Caco-2 (cell line): Measurements from ENCODE around the gene RASAL3. TPM values are rescaled to one million over a fixed set of nuclear protein-coding genes. Genes with fewer than 3 reads are reported as not detected.

ENCODE experiments used
- BruUV-seq: library from RNA; stranded (reverse); fragments of 400-500 nt; replicated peaks from 2 replicates; lab custom pipeline; 2021; lab: Mats Ljungman, UMichigan
- CTCF ChIA-PET: fragments of 300-600 bp; sonication (Branson Sonifier 250); formaldehyde crosslinking; loops from one replicate; lab custom pipeline; 2022; ENCODE audit warnings: antibody characterized with exemption; lab: Charles Lee
- POLR2A ChIA-PET: fragments of 300-600 bp; sonication (Branson Sonifier 250); formaldehyde crosslinking; loops from one replicate; lab custom pipeline; 2022; ENCODE audit warnings: antibody characterized with exemption; lab: Charles Lee
- DNase-seq, 2 experiments: peaks; one replicate each; pipeline versions ENCODE4 v3.0.0 to v3.0.0-alpha.2; 2020 to 2022
- H3K27me3 ChIP-seq: replicated peaks from 2 replicates; pipeline ENCODE4 v1.6.0; 2011; ENCODE audit warnings: low read length; ENCODE audit not compliant: control insufficient read depth, insufficient read depth
- H3K36me3 ChIP-seq: 2 replicates; pipeline ENCODE4 v1.5.1; 2011; ENCODE audit warnings: low read length; ENCODE audit not compliant: control insufficient read depth, insufficient read depth
- H3K4me1 ChIP-seq: fragments of 250-450 bp; sonication (Bioruptor Pico); 2 replicates; pipeline ENCODE4 v1.5.1; 2020; ENCODE audit warnings: mild to moderate bottlenecking
- H3K4me3 ChIP-seq: 2 replicates; pipeline ENCODE4 v1.5.1; 2011; ENCODE audit warnings: low read depth, mild to moderate bottlenecking, control low read depth, low read length
- H3K9me3 ChIP-seq: fragments of 250-450 bp; sonication (Bioruptor Pico); 2 replicates; pipeline ENCODE4 v1.5.1; 2020; ENCODE audit warnings: mild to moderate bottlenecking, moderate library complexity
- H3K27ac Mint-ChIP-seq: one replicate; pipeline ENCODE4 v1.8.0; 2022; ENCODE audit warnings: mixed read lengths; ENCODE audit not compliant: unreplicated experiment
- H3K27me3 Mint-ChIP-seq: one replicate; pipeline ENCODE4 v1.8.0; 2022; ENCODE audit warnings: mixed read lengths; ENCODE audit not compliant: insufficient read depth, unreplicated experiment
- H3K36me3 Mint-ChIP-seq: one replicate; pipeline ENCODE4 v1.8.0; 2022; ENCODE audit warnings: mild to moderate bottlenecking, mixed read lengths; ENCODE audit not compliant: insufficient read depth, unreplicated experiment
- H3K4me1 Mint-ChIP-seq: one replicate; pipeline ENCODE4 v1.8.0; 2022; ENCODE audit warnings: low read depth, mixed read lengths; ENCODE audit not compliant: unreplicated experiment
- H3K4me3 Mint-ChIP-seq: one replicate; pipeline ENCODE4 v1.8.0; 2022; ENCODE audit warnings: mild to moderate bottlenecking, moderate library complexity, mixed read lengths; ENCODE audit not compliant: unreplicated experiment
- H3K9me3 Mint-ChIP-seq: one replicate; pipeline ENCODE4 v1.8.0; 2022; ENCODE audit warnings: mixed read lengths; ENCODE audit not compliant: unreplicated experiment
- CTCF ChIP-seq, 2 experiments: fragments of 200-600 bp in 1 of 2; IDR thresholded peaks; 1 replicate in 1 of 2; 2 replicates in 1 of 2; pipeline versions ENCODE4 v1.5.1 to v1.8.0; 2011 to 2022; ENCODE audit warnings: antibody characterized with exemption in 1 of 2, control low read depth in 1 of 2, inconsistent platforms in 1 of 2, low read depth in 1 of 2, low read length in 1 of 2, mild to moderate bottlenecking in 1 of 2, moderate library complexity in 1 of 2; ENCODE audit not compliant: insufficient read depth in 1 of 2, severe bottlenecking in 1 of 2, unreplicated experiment in 1 of 2
- intact Hi-C: fragments of 100-400 bp; cut with micrococcal nuclease; formaldehyde crosslinking; loops from one replicate; pipeline ENCODE4 v1.10.0; 2022; ENCODE audit not compliant: unreplicated experiment
- total RNA-seq: library from RNA; stranded (reverse); gene quantifications from 2 replicates; pipeline ENCODE4 v1.2.3, GENCODE V29; 2022

Gene RASAL3
- total RNA-seq, 1 experiment from 2014 or later = not detected

GRCh38 chr19:15498156-15498858 lies 34.0 kb upstream of the RASAL3 start:
- intact Hi-C loops = no loop called here
- H3K4me3 Mint-ChIP-seq = no peak overlapping the region
- peaks cover 17% of the 10 kb centered on the region for H3K4me1 Mint-ChIP-seq
- no peaks in the 10 kb centered on the region for H3K4me1 ChIP-seq
- H3K36me3 ChIP-seq = no peaks in the 10 kb centered on the region
- no peak overlapping the region for H3K27ac Mint-ChIP-seq
- ChIA-PET POLR2A (no interaction called here), CTCF (no interaction called here)
- no TSS peak for BruUV-seq
- DNase-seq = no peak
- no peaks in the 10 kb centered on the region for H3K27me3 ChIP-seq
- no peak for TF ChIP-seq CTCF (IDR thresholded peaks at IDR 0.05; ENCODE audit: insufficient read depth in 1 of 2, low read depth in 1 of 2, low read length in 1 of 2, severe bottlenecking in 1 of 2, unreplicated experiment in 1 of 2)
- peaks cover 17% of the 10 kb centered on the region for H3K27me3 Mint-ChIP-seq
- H3K9me3 ChIP-seq = no peaks in the 10 kb centered on the region
- H3K9me3 Mint-ChIP-seq = no peaks in the 10 kb centered on the region
- H3K4me3 ChIP-seq = no peak overlapping the region
- no peaks in the 10 kb centered on the region for H3K36me3 Mint-ChIP-seq

DNA sequence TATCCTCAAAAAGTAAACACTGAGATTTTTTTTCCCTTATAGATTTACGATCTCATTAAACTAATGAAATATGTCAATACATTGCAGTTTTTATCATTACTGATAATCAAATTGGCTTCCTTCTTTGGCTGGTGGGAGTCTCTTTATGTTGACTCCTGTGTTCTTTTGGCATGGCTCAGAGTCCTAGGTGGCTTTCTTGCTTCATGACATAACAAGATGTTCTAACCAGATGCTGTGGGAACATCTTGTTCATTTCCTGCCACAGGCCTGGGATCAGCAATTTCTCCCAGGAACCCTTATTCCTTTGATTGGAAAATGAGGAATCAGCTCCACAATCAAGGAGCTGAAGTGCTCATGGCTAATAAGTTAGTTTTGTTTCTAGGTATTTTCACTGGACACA lies 30.8 kb upstream of the RASAL3 start:
- no peaks in the 10 kb centered on the region for H3K36me3 ChIP-seq
- Mint-ChIP-seq H3K9me3 (no peaks in the 10 kb centered on the region), H3K4me1 (peaks cover 17% of the 10 kb centered on the region), H3K36me3 (no peaks in the 10 kb centered on the region), H3K4me3 (no peak overlapping the region), H3K27ac (no peak overlapping the region), H3K27me3 (peaks cover 6% of the 10 kb centered on the region)
- H3K4me1 ChIP-seq = no peaks in the 10 kb centered on the region
- H3K9me3 ChIP-seq = no peaks in the 10 kb centered on the region
- intact Hi-C loops = no loop called here
- no peaks in the 10 kb centered on the region for H3K27me3 ChIP-seq
- TF ChIP-seq CTCF (IDR thresholded peaks at IDR 0.05; ENCODE audit: insufficient read depth in 1 of 2, low read depth in 1 of 2, low read length in 1 of 2, severe bottlenecking in 1 of 2, unreplicated experiment in 1 of 2) = no peak
- ChIA-PET CTCF (no interaction called here), POLR2A (no interaction called here)
- DNase-seq = no peak
- BruUV-seq = no TSS peak
- H3K4me3 ChIP-seq = no peak overlapping the region

GRCh38 chr19:15488489-15489226 lies 24.3 kb upstream of the RASAL3 start:
- intact Hi-C loops = no loop called here
- DNase-seq = no peak
- Histone ChIP-seq H3K27me3 (no peaks in the 10 kb centered on the region), H3K36me3 (no peaks in the 10 kb centered on the region), H3K9me3 (no peaks in the 10 kb centered on the region), H3K4me3 (no peak overlapping the region), H3K4me1 (no peaks in the 10 kb centered on the region)
- no peak for TF ChIP-seq CTCF (IDR thresholded peaks at IDR 0.05; ENCODE audit: insufficient read depth in 1 of 2, low read depth in 1 of 2, low read length in 1 of 2, severe bottlenecking in 1 of 2, unreplicated experiment in 1 of 2)
- no peak overlapping the region for H3K27ac Mint-ChIP-seq
- peaks cover 4% of the 10 kb centered on the region for H3K27me3 Mint-ChIP-seq
- no peak overlapping the region for H3K4me3 Mint-ChIP-seq
- H3K4me1 Mint-ChIP-seq = peaks cover 7% of the 10 kb centered on the region
- no TSS peak for BruUV-seq
- no peaks in the 10 kb centered on the region for H3K36me3 Mint-ChIP-seq
- ChIA-PET CTCF (no interaction called here), POLR2A (no interaction called here)
- H3K9me3 Mint-ChIP-seq = no peaks in the 10 kb centered on the region
